M059J (cell line): ENCODE measurements around the gene TBC1D10A. TPM values are rescaled to one million over a fixed set of nuclear protein-coding genes. Genes with fewer than 3 reads are reported as not detected.

Experiments
- DNase-seq: peaks from one replicate; pipeline ENCODE4 v3.0.0-alpha.2; 2012; ENCODE audit warnings: low read depth
- total RNA-seq: library from RNA; depleted of rRNA; stranded (reverse); fragments of >200 nt; shearing (Covaris generic); gene quantifications from 2 replicates; pipeline ENCODE4 v1.2.3, GENCODE V29; 2014

TBC1D10A gene
- total RNA-seq, 1 experiment from 2014 or later, result 20.9 TPM

GRCh38 chr22:30299322-30299721 is 27.4 kb downstream of the TBC1D10A start:
- DNase-seq, result no peak

- no peak for DNase-seq
Observed at GRCh38 chr22:30297991-30298701, 28.6 kb downstream of the TBC1D10A start.

GRCh38 chr22:30297276-30297990 is 29.3 kb downstream of the TBC1D10A start:
- no peak for DNase-seq

- no peak for DNase-seq
Observed at GRCh38 chr22:30296833-30297232, 29.9 kb downstream of the TBC1D10A start.

- no peak for DNase-seq
Observed at GRCh38 chr22:30296324-30296723, 30.4 kb downstream of the TBC1D10A start.

DNA sequence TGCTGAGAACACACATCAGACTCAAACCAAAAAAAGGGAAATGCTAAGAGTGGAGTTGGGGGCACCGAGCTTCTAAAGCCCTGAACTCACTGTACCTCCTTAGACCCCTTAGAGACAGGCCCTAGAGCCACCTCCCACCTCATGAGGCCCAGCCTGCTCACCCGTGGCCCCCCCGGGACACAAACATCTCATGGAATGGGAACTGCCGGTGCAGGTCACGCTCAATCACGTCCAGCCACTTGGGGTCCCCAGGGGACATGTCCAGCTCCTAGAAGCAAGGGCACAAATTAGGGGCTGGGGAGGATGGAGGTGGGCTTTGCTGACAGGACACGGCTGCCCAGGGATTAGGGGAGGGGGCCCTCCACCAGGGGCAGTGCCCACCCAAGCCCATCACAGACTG is 31.2 kb downstream of the TBC1D10A start:
- DNase-seq, result no peak

DNA sequence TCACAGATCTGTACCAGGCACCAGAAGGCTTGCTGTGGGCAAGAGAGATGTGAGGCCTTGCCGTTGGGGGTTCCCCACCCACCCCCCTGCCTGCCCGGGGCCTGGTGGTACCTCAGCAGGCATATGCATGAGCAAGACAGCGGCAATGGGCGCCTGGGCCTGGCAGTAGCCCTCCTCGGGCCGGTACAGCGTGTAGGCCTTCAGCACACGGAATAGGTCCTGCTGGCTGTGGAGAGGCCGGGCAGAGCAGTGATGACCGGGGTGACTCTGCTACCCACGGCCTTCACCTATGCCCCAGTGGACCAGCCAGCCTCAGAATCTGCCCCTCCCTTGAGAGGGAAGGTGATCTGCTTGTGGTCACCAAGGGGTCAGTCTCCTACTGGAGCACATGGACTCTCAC is 31.9 kb downstream of the TBC1D10A start:
- DNase-seq, result no peak

DNA sequence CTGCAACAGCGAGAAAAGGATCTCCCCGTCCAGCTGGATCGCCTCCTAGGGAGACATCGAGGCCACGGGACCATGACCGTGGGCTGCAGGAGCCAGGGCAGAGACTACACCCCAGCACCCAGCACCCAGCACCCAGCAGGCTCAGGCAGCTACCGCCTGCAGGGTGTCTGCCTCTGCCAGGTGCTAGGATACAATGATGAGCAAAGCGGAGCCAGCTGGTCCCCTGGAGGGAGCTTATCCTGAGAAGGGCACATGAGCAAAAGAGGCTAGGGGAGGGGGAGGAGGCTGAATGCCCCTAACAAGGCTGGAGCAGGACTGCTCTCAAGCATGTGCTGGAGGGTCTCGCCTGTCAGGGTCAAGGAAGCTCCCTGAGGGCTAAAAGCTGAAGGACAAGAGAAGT is 32.7 kb downstream of the TBC1D10A start:
- DNase-seq, result no peak

DNA sequence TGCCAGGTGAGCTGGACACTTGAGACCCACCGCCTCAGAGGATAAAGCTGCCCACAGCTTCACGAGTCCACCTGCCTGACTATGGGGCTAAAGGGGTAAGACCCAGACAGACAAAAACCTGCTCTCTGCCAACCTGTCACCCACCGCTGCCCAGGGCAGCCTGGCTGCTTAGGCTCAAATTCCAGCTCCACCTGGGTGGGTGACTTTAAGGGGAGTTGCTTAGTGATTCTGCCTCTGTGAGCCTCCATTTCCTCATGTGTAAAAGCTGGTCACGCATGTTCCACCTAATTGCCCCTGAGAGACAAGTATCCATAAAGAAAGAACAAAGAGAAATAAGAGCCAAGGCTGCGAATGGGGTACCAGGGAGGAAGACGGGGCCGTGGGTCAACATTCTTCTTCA is 33.7 kb downstream of the TBC1D10A start:
- DNase-seq, result no peak

- DNase-seq, result no peak
Observed at GRCh38 chr22:30292069-30292970, 34.4 kb downstream of the TBC1D10A start.

- DNase-seq, result peak; percentile 76
Observed at GRCh38 chr22:30291058-30291892, 35.5 kb downstream of the TBC1D10A start.

DNA sequence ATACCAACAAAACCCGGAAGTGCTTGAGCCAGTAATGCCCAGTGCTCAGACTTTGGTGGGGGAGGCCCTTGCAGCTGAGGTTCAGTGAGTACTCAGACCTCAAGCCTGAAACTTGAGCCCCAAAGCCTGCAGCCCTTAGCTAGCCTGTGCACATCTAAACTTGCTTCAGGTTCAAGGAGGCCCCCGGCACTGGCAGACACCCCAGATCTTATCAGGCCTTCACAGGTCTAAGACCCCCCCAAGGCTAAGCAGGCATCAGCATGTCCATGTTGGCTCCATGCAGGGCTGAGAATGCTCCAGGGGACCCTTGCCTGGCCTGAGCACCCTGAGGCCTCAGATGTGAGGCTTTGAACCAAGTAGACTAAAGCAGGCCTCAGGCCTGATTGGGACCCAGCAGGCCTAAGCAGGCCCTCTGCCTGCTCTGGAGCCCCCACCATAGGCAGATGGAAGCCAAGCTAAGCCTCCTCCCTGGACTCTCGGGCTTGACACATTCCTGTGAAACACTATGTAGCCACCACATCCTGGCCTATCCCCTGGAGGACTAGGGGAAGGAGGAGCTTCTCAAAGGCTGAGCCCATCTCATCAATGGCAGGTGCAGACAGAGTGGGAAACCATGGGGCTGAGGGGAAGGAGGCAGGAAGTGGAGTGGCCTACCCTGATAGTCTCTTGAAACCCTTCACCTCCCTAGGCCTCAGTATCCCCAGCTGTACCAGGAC is 36.2 kb downstream of the TBC1D10A start:
- peak; percentile 79 for DNase-seq

- no peak for DNase-seq
Observed at GRCh38 chr22:30289980-30290313, 36.8 kb downstream of the TBC1D10A start.

- peak; percentile 95 for DNase-seq
Observed at GRCh38 chr22:30289141-30289979, 37.4 kb downstream of the TBC1D10A start, which contains the start of gene CASTOR1. TSS of gene CASTOR1 (minus strand) at chr22:30289505. CDS start at chr22:30289497, 8 bp downstream.

DNA sequence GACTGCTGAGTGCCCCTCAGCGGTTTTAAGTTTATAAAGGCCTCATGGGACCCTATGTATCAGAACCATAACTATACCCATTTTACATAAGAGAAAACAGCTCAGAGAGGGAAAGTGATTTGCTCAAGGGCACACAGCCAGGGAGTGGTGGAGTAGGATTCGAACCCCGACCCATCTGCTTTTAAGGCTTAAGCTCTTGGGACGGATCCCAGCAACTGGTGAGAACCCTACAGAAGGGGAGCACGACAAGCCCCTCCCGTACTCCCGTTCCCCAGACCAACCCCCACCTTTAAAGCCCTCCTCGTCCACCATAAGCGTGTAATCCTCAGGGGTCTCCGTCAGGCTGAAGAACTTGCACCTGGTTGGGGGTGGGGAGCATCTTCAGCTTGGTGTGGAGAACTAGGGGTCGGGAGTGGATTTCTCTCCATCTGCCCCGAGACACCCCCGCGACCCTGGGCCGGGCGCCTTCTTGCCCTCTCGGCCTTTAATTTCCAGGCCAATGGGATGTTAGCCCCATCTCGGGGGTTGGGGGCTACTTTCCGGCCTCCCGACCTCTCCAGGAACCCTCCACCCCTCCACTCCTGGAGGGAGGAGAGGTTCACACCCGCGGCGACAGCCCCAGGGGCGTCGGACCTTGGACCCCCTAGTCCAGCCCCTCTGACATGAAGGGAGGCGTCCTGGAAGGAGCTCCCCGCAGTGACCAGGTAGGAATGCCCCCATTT is 38.2 kb downstream of the TBC1D10A start:
- DNase-seq, result no peak

DNA sequence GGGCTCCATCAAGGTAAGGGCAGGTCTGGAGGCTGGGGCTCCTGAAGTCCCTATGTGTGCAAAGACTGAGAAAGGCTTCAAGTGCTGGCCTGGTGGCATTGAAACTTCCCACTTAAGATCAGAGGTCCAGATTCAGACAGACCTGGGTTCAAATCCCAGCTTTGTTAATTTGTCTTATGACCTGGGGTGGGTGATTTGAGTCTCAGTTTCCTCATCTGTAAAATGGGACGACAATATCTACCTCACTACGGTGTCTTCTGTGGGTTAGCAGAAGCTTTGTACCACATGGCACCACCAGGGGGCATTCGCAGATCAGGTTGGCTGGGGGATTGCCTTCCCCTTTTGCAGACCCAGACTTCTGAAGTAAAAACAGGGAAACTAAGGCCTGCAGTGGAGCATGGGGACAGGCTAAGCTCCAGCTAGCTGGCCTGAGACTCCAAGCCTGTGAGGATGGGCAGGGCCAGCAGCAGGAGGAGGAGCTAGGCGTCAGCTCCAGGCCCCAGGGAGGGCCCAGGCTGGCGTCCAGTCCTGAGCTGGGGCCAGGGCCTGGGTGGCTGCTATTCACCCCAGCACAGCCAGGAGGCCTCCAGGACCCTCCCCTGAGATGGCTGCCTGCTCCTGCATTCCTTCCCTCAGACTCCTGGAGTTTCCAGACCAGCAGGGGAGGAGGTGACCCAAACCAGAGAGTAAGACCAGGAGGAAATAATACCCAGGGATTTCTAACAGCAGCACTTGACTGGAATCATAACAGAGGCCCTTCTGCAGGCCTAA is 38.9 kb downstream of the TBC1D10A start:
- DNase-seq, result peak; percentile 87

DNA sequence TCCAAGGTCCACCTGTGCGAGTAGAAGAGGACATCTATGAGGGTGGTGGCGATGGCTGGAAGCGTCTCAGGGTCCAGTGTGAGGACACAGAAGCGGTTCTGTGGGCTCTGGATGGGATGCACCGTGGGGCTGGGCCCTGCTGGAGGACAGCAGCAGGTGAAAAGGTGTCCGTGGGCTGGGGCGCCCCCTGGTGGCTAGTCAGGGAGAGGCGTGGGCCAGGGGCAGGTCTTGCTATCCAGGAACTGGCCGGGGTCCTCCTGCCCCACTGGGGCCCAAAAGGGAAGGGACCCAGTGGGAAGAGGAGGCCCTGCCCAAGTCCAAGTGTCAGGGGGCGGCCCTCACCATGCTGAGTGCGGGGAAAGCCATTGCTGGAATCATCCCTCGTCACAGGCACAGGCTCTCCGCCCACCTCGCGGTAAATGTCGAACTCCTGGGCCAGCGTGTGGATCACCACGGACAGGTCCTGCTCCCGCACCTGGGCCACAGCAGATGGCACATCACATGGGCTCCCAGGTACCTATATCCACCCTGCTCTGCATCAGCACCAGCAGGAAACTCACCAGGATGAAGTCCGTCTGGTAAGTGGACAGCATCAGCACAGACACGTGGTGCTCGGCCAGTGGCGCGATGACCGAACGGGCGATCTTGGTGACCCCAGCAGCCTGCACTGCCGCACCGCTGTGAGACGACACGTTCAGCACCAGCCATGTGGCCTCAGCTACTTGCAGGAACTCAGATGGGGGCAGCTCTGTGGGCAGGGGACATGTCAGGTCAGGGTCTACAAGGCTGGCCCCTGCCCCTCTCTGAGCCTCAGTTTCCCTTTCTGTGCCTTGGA is 39.7 kb downstream of the TBC1D10A start:
- DNase-seq, result peak; percentile 48
